ENCODE measurements around the gene RCOR1. TPM values are rescaled to one million over a fixed set of nuclear protein-coding genes. Genes with fewer than 3 reads are reported as not detected.
A peak's percentile ranks its signal among the peaks of the same experiment; 100 is the strongest.

The RCOR1 gene
- total RNA-seq, 1 experiment from 2014 or later = 21.9 TPM

DNA sequence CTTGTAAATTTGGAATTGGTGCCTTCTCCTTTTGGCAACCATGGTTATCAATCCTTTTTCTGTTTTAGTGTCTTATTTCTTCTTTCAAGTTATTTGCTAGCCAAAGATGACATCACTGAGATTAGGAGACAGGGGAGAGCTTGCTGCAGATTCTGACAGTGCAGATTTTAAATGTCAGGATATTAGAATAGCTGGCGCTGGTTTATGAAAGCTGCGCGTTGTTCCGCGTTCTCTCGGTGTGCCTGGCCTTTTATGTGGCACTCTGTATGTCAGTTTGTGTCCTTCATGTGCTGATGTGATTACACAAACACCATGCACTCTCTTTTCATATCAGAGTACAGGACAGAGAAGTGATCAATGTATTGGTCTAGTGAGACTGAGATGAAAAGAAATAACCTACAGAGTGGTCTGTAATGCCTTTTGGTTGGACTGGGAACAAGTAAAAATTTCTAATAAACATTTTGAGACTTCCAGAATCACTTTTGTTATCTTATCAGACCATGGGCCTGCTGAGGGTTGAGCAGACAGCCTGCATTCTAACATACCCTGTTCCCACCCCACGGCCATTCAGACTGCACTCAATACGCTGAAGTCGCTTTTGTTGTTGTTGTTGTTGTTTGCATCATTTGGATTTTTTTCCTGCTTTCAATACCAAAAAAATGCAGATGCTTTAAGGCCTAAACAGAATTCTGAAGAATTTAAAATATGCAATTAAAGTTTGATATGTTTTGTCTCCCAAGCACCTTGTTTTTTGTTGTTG is 135.1 kb downstream of the RCOR1 start:
- DNase-seq (ENCODE audit: low read depth in 1 of 2, low spot score in 2 of 2) = no peak
- no peak overlapping the region for H3K27ac ChIP-seq
- no peaks in the 10 kb centered on the region for H3K27me3 ChIP-seq (replicated peaks)
- peaks cover 73% of the 10 kb centered on the region for H3K36me3 ChIP-seq
- H3K4me1 ChIP-seq (replicated peaks) = no peaks in the 10 kb centered on the region
- H3K4me3 ChIP-seq = no peak overlapping the region
- no peaks in the 10 kb centered on the region for H3K9me3 ChIP-seq (replicated peaks)

DNA sequence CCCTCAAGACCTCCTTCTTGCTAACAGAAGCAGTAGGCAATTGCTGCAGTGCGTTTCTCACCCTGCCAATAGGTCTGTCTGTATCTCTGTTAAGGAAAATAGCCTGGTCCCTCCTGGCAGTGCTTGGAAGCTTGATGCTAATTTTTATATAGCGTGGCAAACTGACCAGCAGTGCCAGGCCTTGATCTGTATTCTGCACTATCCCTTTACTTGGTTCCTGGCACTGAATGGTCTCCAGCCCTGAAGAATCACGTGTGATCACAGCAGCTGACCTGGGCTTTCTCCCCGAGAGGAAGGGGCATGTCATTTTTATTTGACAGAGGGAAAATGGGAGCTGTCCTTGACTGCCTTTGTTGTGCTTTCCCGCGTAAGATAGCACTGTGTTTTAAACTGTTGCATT is 136.1 kb downstream of the RCOR1 start:
- no peak for DNase-seq (ENCODE audit: low read depth in 1 of 2, low spot score in 2 of 2)
- Histone ChIP-seq H3K27ac (no peak overlapping the region), H3K4me1 (replicated peaks) (no peaks in the 10 kb centered on the region), H3K9me3 (replicated peaks) (no peaks in the 10 kb centered on the region), H3K4me3 (no peak overlapping the region), H3K36me3 (peaks cover 64% of the 10 kb centered on the region), H3K27me3 (replicated peaks) (no peaks in the 10 kb centered on the region)

DNA sequence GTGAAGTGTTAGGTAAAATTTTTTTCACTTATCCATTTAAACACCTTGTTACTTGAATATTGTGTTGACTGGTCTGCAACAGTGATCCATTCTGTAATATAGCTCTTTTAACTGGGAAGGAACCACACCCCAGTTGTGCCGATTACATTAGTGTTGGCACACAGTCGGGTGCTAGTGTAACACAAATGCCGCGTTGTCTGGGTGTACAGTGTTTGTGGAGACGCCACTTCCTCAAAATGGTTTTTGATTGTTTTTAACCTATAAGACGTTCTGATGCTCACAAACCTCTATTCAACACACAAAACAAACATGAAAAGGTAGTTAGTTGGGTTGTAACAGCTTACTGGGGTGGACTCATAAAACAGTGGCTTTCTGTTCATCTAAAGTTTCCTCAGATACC is 136.8 kb downstream of the RCOR1 start:
- Histone ChIP-seq H3K27ac (no peak overlapping the region), H3K9me3 (replicated peaks) (no peaks in the 10 kb centered on the region), H3K36me3 (peaks cover 58% of the 10 kb centered on the region), H3K4me1 (replicated peaks) (no peaks in the 10 kb centered on the region), H3K27me3 (replicated peaks) (no peaks in the 10 kb centered on the region), H3K4me3 (no peak overlapping the region)
- no peak for DNase-seq (ENCODE audit: low read depth in 1 of 2, low spot score in 2 of 2)

DNA sequence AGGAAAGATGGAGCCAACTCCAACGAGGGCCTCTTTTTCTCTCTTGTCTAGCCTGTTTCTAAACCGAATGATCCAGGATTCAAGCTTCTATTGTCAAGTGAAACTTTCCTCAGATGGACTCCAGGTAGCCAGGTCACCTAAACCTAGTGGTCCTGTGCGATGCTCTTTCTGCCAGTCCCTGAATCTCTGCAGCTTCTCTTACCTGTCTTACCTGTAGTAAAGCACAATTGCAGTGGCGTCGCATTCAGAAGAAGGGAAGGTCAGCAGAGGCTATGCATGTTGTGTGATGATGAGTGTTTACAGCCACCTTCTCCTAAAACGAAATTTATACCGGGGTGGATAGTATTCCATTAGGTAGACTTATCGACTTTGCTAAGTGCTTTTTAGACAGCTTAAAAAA is 137.4 kb downstream of the RCOR1 start:
- no peak overlapping the region for H3K4me3 ChIP-seq
- H3K27me3 ChIP-seq (replicated peaks) = no peaks in the 10 kb centered on the region
- no peak overlapping the region for H3K27ac ChIP-seq
- no peak for DNase-seq (ENCODE audit: low read depth in 1 of 2, low spot score in 2 of 2)
- no peaks in the 10 kb centered on the region for H3K9me3 ChIP-seq (replicated peaks)
- no peaks in the 10 kb centered on the region for H3K4me1 ChIP-seq (replicated peaks)
- peaks cover 53% of the 10 kb centered on the region for H3K36me3 ChIP-seq

DNA sequence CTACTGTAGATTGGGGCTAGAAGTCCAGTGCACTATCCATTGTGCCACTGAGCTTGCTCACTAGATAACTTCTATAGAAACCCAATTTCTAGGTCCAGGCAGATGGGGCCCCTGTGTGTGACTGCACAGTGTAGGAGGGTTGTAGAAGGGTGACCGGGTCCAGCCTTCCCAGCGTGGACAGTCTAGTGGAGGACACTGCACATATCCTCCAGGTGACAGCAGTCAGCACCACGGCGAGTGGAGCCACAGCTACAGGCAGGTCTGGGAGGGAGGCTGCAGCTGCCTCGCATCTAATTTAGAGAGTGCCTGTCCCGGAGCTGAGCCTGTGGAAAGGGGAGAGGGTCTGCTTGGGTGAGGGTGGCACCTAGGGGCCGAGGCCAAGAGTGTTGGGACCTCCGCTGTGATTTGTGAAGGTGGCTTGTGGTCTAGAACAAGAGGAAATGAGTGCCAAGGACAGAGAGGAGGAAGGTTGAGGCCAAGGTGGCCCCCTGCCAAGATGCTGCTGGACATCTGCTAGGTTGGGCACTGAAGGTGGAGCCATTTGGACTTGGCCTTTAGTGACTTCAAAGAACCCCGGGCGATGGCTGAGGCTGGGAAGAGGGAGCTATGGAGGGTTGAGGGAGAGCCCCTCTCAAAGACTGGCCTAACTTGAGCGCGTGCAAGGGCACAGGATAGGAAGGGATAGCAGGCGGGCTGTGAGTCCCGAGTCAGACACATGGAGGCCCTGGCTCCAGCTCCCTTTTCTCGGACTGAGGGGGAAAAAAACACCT is 138.8 kb downstream of the RCOR1 start:
- DNase-seq (ENCODE audit: low read depth in 1 of 2, low spot score in 2 of 2) = peak in 1 of 2 experiments; percentile 39
- H3K9me3 ChIP-seq (replicated peaks) = no peaks in the 10 kb centered on the region
- H3K4me3 ChIP-seq = no peak overlapping the region
- H3K4me1 ChIP-seq (replicated peaks) = no peaks in the 10 kb centered on the region
- H3K27me3 ChIP-seq (replicated peaks) = no peaks in the 10 kb centered on the region
- H3K36me3 ChIP-seq = peaks cover 46% of the 10 kb centered on the region
- no peak overlapping the region for H3K27ac ChIP-seq

DNA sequence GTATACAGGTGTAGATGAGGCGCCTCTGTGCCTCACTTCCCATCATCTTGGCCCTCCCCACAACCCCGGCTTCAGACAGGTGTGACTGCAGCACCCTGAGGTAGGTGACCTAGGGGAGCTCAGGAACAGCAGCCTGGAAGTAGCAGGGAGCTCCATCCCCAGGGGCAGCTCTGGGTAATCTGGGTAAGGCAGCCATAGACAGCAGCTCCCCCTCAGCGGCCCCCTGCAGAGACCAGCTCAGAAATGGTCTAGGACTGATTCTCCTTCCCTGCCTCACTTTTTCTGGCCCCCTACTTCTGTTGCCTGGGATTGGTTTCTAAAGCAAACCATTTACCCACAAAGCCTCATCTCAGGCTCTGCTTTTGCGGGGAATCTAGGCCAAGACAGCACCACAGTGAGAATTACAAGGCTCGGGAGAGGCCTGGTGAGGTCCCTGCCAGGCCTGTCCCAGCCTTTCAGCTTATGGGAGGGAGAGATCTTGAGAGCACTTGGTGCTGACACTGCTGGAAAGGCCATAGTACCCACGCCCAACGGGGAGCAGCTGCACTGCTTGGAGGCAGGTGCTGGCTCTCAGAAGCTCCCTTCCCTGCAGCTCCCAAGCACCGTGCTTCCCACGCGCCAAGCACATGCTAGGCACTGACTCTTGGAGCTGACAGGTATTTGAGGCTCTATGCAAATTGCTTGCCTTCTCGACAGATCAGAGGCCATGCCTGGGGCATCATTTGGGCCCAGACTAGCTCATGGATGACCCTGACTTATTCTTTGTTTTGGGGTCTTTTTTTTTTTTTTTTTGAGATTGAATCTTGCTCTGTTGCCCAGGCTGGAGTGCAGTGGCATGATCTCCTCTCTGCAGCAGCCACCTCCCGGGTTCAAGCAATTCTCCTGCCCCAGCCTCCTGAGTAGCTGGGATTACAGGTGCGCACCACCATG is 139.7 kb downstream of the RCOR1 start:
- Histone ChIP-seq H3K27me3 (replicated peaks) (no peaks in the 10 kb centered on the region), H3K4me1 (replicated peaks) (no peaks in the 10 kb centered on the region), H3K4me3 (no peak overlapping the region), H3K27ac (no peak overlapping the region), H3K9me3 (replicated peaks) (no peaks in the 10 kb centered on the region), H3K36me3 (peaks cover 48% of the 10 kb centered on the region)
- DNase-seq (ENCODE audit: low read depth in 1 of 2, low spot score in 2 of 2) = no peak

DNA sequence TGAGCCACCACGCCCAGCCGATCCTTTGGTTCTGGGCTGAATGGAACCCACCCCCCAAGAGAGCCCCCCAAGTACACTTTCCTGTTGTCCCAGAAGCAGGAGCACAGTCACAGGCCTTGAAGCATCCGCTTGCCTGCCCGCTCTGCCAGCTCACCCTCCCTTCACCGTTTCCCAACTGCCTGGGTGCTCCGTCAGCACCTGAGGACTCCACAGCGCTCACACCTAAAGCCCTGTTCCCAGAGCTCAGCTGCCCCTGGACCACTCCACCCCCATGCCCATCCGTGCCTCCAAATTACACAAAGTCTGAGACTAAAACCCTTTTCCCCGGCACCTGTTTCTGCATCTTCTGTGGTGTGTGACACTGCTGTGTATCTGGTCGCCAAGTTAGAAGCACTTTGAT is 140.5 kb downstream of the RCOR1 start:
- H3K27ac ChIP-seq = no peak overlapping the region
- no peak overlapping the region for H3K4me3 ChIP-seq
- DNase-seq (ENCODE audit: low read depth in 1 of 2, low spot score in 2 of 2) = no peak
- no peaks in the 10 kb centered on the region for H3K4me1 ChIP-seq (replicated peaks)
- H3K9me3 ChIP-seq (replicated peaks) = no peaks in the 10 kb centered on the region
- H3K36me3 ChIP-seq = peaks cover 45% of the 10 kb centered on the region
- H3K27me3 ChIP-seq (replicated peaks) = no peaks in the 10 kb centered on the region

DNA sequence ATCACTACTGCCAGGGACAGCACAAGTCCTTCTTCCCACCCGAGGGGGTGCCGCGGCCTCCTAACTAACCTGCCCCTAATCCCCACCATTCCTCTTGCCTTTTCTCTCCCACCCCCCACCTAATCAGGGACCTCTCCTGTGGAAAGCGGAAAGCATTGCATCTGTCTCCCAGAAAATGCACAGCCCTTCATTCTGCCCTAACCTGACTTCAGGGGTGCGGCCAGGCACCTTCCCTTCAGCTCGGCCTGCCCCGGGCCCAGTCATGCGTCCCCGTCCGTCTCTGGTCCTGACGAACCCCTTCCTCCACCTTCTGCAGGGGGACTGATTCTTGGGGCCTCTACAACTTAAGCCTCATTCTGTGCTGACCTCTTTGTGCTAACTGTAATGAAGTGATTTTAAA is 140.9 kb downstream of the RCOR1 start:
- peaks cover 45% of the 10 kb centered on the region for H3K36me3 ChIP-seq
- no peak for DNase-seq (ENCODE audit: low read depth in 1 of 2, low spot score in 2 of 2)
- no peaks in the 10 kb centered on the region for H3K9me3 ChIP-seq (replicated peaks)

DNA sequence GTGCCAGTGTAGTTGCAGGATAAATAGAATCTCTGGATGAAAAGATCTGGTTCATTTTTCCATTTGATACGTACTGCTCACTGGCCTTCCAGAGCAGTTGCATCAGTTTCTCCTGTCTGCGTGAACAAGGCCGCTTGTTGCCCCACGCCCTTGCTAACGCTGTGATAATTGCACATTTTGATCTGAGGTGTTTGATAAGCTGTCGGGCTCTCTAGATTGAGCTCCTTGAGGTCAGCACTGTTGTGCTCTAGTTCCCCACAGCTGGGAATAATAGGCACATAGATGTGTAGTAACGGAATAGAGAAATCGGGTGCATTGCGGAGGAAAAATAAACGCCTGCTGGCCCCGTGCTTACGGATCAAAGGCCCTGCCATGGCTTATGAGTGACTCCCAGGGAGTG is 142.0 kb downstream of the RCOR1 start:
- Histone ChIP-seq H3K9me3 (replicated peaks) (no peaks in the 10 kb centered on the region), H3K36me3 (peaks cover 36% of the 10 kb centered on the region), H3K4me3 (no peak overlapping the region), H3K27me3 (replicated peaks) (no peaks in the 10 kb centered on the region), H3K4me1 (replicated peaks) (no peaks in the 10 kb centered on the region), H3K27ac (no peak overlapping the region)
- DNase-seq (ENCODE audit: low read depth in 1 of 2, low spot score in 2 of 2) = no peak

More for the DNA sequence above, 140.9 kb downstream of the RCOR1 start:
- no peaks in the 10 kb centered on the region for H3K4me1 ChIP-seq (replicated peaks)
- no peaks in the 10 kb centered on the region for H3K27me3 ChIP-seq (replicated peaks)
- no peak overlapping the region for H3K27ac ChIP-seq
- no peak overlapping the region for H3K4me3 ChIP-seq

DNA sequence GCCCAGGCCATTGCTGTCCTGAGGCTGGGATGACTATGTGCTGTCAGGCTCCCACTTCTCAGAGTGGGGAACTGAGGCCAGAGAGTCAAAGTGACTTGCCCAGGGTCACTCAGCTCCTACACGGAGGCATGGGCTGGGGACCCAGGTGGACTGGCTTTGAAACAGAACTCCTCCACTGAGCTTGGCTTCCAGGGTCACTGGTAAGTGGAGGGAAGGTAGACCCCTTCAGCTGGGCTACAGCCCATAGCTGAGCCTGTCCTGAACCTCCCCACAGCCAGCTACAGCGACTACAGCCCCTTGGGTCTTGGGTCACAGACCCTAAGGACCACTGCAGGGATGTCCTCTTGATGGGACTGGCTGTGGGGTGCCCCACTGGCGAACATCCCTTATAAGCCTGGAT is 144.5 kb downstream of the RCOR1 start:
- Histone ChIP-seq H3K36me3 (peaks cover 16% of the 10 kb centered on the region), H3K27me3 (replicated peaks) (no peaks in the 10 kb centered on the region), H3K9me3 (replicated peaks) (peaks cover 4% of the 10 kb centered on the region; the same call in 1 of the 2 replicates), H3K4me1 (replicated peaks) (no peaks in the 10 kb centered on the region), H3K27ac (no peak overlapping the region), H3K4me3 (no peak overlapping the region)
- no peak for DNase-seq (ENCODE audit: low read depth in 1 of 2, low spot score in 2 of 2)

DNA sequence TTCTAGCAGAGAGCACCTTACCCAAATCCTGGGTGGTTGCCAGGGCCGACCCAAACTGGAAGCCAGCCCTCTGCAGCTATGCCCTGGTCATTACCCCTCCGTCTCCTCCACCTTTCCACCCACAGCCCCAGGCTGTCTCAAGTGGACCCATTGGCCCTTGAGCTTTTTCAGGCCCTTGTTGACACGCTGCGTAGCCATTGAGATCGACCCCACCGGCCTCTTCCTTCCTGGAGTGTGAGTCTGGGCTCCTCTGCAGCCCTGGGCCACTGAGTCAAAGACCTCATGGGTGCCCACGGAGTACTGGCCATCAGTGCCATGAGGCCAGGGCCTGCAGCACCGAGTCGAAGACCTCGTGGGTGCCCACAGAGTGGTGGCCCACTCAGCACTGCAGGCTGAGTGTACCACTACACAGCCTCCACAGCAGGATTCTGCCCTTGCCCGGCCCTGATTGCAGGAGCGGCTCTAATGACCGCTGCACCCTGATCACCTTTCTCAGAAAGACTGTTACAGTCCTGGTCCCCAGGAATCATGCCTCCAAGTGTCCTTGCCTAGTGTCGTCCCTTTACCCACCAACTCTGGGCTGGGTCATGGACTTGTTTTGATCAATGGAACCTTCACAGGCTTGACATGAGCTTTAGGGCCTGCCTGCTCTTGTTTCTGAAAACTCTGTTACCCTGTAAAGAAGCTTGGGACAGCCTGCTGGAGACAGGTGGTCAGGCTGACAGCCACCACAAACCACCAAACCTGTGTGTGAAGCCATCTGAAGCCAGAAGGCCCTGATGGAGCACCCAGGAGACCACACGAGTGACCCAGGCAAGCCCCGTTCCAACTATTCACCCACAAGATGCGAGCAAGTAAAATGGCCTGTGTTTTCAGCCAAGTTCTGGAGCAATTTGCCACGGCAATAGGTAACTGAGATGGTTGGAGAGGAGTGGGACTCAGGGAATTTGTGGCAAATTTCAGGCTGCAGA is 145.2 kb downstream of the RCOR1 start:
- H3K9me3 ChIP-seq (replicated peaks) = peaks cover 7% of the 10 kb centered on the region; the same call in 1 of the 2 replicates
- H3K4me3 ChIP-seq = no peak overlapping the region
- peaks cover 13% of the 10 kb centered on the region for H3K36me3 ChIP-seq
- no peaks in the 10 kb centered on the region for H3K4me1 ChIP-seq (replicated peaks)
- H3K27ac ChIP-seq = no peak overlapping the region
- no peak for DNase-seq (ENCODE audit: low read depth in 1 of 2, low spot score in 2 of 2)
- H3K27me3 ChIP-seq (replicated peaks) = no peaks in the 10 kb centered on the region

DNA sequence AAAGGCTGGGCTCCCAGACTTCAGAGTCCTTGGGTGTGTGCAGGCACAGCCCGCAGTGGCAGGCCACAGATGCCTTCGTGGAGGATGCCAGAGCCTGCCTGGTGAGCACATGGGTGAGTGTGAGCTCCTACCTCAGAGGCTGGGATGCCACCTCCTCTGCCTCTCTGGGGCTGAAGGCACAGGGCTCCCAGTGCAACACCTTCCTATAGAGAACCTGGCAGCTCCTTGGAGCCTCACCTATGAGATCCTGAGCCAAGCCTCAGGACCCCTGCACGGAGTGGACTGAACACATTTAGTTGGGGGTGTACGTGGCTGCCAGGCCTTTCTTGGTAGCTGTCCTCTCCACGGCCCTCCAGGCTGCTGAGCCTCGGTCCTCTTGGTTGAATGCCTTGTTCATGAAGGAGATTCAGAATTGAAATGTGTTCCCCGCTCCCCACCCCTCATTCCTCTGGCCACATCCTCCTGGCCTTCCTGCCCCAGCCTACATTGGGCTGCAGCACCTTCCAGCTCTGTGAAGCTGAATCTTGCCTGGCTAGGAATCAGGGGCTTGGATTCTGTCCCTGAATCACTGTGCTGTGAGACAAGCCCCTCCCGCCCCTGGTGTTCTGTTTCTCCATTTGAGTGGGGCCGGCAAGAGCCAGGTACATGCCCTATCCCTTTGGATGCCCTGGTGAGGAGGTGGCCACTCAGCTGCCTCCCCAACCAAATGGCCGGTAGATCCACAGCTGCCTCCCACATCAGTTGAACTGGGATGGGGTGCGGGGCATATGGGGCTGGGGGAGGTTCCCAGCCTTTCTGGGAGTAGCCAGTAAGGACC is 146.1 kb downstream of the RCOR1 start:
- Histone ChIP-seq H3K27ac (no peak overlapping the region), H3K27me3 (replicated peaks) (no peaks in the 10 kb centered on the region), H3K4me1 (replicated peaks) (no peaks in the 10 kb centered on the region), H3K9me3 (replicated peaks) (peaks cover 7% of the 10 kb centered on the region; the same call in 1 of the 2 replicates), H3K4me3 (no peak overlapping the region), H3K36me3 (peaks cover 18% of the 10 kb centered on the region)
- DNase-seq (ENCODE audit: low read depth in 1 of 2, low spot score in 2 of 2) = no peak
